WERI-Rb-1 (cell line): ENCODE results near the gene SLC2A4.

Experiments
- DNase-seq: peaks from one replicate; pipeline ENCODE4 v3.0.0-alpha.2; 2020
- H3K27ac ChIP-seq: fragments of 250-450 bp; sonication (Bioruptor Pico); 2 replicates; pipeline ENCODE4 v1.5.1; 2020; ENCODE audit warnings: mild to moderate bottlenecking, moderate library complexity
- H3K27me3 ChIP-seq: fragments of 250-450 bp; sonication (Bioruptor Pico); 2 replicates; pipeline ENCODE4 v1.5.1; 2021; ENCODE audit warnings: mild to moderate bottlenecking, low read depth, moderate library complexity; ENCODE audit not compliant: insufficient read depth, severe bottlenecking
- H3K36me3 ChIP-seq: fragments of 250-450 bp; sonication (Bioruptor Pico); 2 replicates; pipeline ENCODE4 v1.5.1; 2020; ENCODE audit warnings: mild to moderate bottlenecking, moderate library complexity
- H3K4me3 ChIP-seq: 2 replicates; pipeline ENCODE4 v1.5.1; 2011; ENCODE audit warnings: low read depth, mild to moderate bottlenecking, control low read depth, low read length
- H3K9me3 ChIP-seq: fragments of 250-450 bp; sonication (Bioruptor Pico); 2 replicates; pipeline ENCODE4 v1.5.1; 2021; ENCODE audit warnings: mild to moderate bottlenecking, moderate library complexity; ENCODE audit not compliant: severe bottlenecking
- CTCF ChIP-seq: IDR thresholded peaks from 2 replicates; pipeline ENCODE4 v1.5.1; 2011; ENCODE audit warnings: low read depth, mild to moderate bottlenecking, control low read depth, inconsistent platforms, low read length

The SLC2A4 gene

DNA sequence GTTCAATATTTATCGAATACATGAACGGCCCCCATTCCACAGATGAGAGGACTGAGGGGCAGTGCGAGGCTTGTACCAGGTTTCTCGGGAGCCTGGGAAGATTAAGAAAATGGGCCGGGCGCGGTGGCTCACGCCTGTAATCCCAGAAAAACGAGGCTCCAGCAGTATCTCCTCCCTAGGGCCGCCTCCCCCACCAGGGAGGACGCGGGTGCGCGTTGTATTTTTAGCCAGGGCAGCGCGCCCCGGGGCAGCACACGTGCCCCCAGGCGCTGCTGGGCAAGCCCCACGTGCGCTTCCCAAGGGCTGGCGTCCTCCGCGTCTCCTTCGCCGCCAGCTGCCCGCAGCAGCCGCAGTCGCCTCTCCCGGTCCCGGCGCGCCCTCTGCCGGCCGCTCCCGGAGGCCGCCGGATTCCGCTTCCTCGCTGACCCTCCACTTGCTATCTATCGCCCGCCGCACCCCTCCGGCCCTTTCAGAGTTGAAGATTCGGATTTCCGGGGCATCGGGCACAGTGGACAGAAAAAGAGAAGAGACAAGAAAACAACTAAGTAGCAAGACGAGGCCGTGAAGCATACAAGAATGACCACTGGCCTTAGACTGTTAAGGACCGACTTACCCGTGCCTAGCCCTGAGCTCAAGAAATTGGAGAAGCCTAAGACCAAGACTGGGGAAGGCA lies 14.8 kb downstream of the SLC2A4 start:
- Histone ChIP-seq H3K27me3 (no peaks in the 10 kb centered on the region), H3K27ac (no peak overlapping the region; the same call in 1 of the 2 replicates)
- DNase-seq = peak; percentile 83

GRCh38 chr17:7304179-7304578 lies 22.7 kb downstream of the SLC2A4 start:
- Histone ChIP-seq H3K27ac (no peak overlapping the region), H3K9me3 (peaks cover 3% of the 10 kb centered on the region), H3K27me3 (no peaks in the 10 kb centered on the region), H3K4me3 (no peak overlapping the region), H3K36me3 (peaks cover 7% of the 10 kb centered on the region)
- TF ChIP-seq CTCF = no peak
- no peak for DNase-seq

More for the DNA sequence above, 14.8 kb downstream of the SLC2A4 start:
- peak; percentile 90 for TF ChIP-seq CTCF
- Histone ChIP-seq H3K36me3 (no peaks in the 10 kb centered on the region), H3K4me3 (peak overlapping the region; percentile 13; the same call in 1 of the 2 replicates), H3K9me3 (no peaks in the 10 kb centered on the region)

- H3K27me3 ChIP-seq = no peaks in the 10 kb centered on the region
- peak within 1 kb of the TSS; percentile 96 for H3K27ac ChIP-seq
- peaks cover 3% of the 10 kb centered on the region for H3K9me3 ChIP-seq
- peaks cover 33% of the 10 kb centered on the region for H3K36me3 ChIP-seq
- peak within 1 kb of the TSS; percentile 60 for H3K4me3 ChIP-seq
- TF ChIP-seq CTCF = no peak
- DNase-seq = peak; percentile 100
Measured at GRCh38 chr17:7306911-7307685, 25.6 kb downstream of the SLC2A4 start, which contains the start of gene EIF5A. Gene EIF5A, plus strand, starts transcription at chr17:7307628. Its CDS starts 2,008 bp downstream, at chr17:7309636.

DNA sequence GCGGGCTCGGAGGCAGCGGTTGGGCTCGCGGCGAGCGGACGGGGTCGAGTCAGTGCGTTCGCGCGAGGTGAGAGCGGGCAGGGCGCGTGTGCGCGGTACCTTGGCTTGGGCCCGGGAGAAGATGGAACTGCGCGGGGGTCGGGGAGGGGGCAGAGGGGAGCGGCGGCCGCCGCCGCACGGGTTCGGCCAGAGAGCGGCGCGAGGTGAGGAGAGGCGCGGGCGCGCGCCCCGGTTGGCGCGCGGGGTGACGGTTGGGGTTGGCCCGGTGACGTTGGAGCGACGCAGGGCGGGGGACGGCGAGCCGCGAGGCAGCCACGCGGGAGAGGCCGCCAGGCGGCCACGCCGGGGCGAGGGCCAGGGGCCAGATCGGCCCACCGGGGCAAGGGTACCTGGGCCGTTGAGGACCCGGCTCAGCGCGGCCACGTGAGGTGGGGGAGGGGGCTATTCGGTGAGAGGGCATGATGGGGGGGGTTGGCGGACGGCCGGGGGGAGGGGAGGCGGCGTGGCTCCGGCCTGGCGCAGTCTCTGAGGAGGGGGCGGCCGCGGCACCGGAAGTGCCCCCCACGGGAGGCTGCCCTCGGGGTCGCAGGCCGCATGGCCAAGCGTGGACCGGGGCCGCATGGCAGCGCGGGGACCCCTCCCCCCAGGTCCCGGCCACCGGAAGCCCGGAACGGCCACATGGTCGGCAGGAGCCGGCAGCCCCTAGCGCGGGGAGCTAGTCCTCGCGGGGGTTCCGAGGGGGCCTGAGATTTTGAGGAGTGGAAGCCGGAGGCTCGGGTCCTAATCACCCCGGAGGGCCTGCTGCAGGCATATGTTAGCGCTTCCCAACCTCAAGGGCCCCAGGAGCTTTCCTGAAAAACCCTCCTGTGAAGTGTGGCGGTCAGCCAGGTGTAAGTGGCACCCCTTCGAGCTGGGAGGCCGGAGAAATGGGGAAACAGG lies 26.4 kb downstream of the SLC2A4 start:
- Histone ChIP-seq H3K27ac (peak overlapping the region; percentile 96), H3K9me3 (peaks cover 3% of the 10 kb centered on the region), H3K27me3 (no peaks in the 10 kb centered on the region), H3K36me3 (peaks cover 42% of the 10 kb centered on the region), H3K4me3 (peak overlapping the region; percentile 57)
- TF ChIP-seq CTCF = no peak
- peak; percentile 30 for DNase-seq

DNA sequence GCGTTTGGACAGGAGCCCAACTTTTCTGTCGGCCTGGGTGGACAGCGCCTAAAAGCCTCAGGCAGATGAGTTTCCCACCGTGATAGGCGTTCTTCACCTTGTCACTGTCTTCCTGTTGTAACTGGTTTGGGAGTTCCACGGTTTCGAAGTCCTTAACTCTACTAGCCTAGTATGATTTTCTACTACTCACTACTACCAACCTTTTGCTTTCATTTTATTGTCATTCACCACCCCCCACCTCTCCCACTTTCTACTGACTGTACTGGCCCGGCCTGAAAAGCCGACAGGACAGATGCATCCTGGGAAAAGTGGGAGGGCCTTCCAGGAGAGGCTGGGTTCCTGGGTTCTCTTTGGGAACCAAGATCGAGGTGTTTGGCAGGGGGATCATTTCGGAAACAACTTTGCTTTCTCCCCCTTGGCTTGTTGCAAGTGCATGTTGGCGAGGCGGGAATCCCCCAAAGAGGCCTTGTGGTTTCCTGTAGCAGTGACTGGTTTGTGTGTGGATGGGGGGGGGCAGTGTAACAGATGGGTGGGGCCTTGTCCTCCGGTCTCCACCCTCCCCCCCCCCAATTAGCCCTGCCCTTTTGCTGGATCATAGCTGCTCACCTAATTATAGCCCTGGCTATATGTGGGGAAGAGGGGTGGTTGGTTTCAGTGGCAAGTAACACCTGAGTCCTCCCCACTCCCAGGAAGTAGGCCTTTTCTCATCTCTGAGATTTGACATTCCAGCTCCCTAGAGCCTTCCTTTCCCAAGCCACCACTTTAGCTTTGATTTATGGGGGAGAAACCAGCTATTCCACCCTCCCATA lies 27.3 kb downstream of the SLC2A4 start:
- peaks cover 50% of the 10 kb centered on the region for H3K36me3 ChIP-seq
- peak overlapping the region; percentile 57 for H3K4me3 ChIP-seq
- peaks cover 2% of the 10 kb centered on the region for H3K9me3 ChIP-seq
- DNase-seq = peak; percentile 82
- peak overlapping the region; percentile 96 for H3K27ac ChIP-seq
- TF ChIP-seq CTCF = no peak
- no peaks in the 10 kb centered on the region for H3K27me3 ChIP-seq
